ENCODE measurements around the gene PCLO.
A peak's percentile ranks its signal among the peaks of the same experiment; 100 is the strongest.

PCLO gene

DNA sequence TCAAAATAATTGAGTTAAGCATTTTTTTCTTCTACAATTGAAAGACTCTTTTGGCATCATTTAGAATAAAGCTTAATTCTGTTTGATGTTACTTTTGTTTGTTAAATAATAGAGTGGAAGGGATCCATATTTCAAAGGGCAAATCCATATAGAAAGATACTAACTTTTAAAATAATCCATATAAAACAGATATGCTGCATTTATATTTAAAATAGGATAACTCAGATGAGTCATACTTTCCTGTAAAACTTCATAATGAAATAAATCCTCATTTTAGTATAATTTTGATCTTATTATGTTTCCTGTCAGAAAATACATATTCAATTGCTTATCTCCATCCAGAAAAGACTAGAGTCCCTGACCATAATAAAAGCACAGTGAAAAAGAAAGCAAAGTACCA is 323.6 kb downstream of the PCLO start:
- no peak for DNase-seq (ENCODE audit: low read depth)

DNA sequence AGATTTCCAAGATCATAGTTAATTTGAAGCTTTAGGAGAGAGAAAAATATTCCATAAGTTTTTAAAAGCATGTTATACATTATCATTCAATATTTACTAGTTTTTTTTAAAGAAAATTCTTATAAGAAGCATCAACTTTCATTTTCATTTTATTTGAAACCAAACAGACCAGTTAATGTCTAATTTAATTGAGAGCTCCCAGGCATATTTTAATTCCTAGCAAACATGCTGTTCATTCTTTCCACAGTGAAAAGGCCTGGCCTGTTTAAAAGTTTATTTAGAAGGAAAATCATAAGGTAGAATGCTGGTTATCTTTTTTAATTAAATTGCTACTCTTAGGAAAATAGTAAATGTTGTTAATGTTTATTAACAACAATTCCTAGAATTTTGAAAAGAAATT is 324.4 kb downstream of the PCLO start:
- DNase-seq (ENCODE audit: low read depth) = no peak

DNA sequence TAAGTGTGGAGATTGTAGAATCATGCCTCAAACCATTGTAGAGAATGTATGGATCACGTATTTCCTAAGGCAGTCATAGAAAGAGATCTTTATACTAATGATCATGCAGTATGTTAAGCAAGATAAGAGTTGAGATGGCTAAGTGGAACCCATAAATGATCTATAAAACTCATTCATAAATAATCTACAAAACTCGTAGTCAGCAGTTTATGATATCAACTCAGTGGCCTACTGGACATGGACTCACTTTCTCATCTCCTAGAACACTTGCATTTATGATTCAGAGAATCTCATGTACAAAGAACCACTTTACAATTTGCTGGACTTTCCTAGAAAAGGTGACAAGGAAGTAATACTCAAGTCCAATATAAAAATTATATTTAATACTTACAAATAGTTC is 339.6 kb downstream of the PCLO start:
- no peak for DNase-seq (ENCODE audit: low read depth)

DNA sequence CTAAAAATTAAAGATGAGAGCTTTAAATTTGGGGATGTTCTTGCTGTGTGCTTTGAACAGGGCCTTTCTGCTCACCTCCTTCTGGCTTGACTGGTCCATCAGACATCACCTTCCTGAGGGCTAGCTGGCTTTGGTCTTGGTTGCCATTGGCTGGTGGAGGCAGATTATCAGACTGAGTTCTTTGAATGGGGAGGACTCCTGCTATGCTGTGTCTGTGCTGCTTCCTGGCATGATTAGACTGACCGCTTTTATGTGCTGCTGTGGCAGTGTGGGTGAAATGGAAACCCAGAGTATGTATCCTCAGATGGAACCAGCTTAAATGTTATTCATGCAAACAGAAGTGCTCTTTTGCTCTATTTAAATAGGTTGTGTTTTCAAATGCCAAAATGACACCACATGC is 341.6 kb downstream of the PCLO start:
- DNase-seq (ENCODE audit: low read depth) = no peak

DNA sequence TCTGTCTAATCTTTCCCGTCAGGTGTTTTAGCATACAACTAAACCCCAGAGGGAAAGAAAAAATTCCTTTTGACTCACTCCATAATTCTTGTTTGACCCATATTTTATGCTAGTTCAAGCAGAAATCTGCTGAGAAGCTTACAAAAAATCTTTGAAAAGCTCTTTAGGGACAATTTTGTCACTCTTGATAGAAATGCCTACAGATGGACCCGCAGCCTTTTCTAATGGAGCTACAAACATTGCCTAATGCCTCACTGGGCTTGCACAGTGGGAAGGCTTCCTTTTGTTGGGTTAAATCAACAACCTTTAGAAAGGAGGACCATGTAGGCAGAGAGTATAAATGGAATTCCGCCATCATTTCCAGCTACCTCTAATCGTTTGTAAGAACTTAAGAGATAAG is 344.5 kb downstream of the PCLO start:
- DNase-seq (ENCODE audit: low read depth) = no peak

DNA sequence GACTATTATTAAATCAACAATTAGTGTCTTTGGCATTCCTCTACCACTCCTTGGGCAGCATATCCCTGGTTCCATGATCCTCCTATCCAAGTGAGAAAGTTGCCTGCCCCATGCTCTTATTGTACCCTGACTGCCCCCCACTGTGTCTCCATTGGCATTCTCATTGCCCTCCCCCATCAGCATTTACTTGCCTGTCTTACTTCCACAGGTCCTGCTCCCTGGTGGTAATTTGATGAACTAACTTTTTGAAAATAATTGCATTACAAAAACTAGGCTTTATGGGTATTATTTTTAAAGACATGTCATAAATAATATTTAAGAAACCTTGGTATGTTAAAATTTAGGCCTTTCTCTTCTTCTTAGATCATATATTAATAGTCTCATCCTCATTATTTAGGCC is 346.4 kb downstream of the PCLO start:
- DNase-seq (ENCODE audit: low read depth) = no peak

DNA sequence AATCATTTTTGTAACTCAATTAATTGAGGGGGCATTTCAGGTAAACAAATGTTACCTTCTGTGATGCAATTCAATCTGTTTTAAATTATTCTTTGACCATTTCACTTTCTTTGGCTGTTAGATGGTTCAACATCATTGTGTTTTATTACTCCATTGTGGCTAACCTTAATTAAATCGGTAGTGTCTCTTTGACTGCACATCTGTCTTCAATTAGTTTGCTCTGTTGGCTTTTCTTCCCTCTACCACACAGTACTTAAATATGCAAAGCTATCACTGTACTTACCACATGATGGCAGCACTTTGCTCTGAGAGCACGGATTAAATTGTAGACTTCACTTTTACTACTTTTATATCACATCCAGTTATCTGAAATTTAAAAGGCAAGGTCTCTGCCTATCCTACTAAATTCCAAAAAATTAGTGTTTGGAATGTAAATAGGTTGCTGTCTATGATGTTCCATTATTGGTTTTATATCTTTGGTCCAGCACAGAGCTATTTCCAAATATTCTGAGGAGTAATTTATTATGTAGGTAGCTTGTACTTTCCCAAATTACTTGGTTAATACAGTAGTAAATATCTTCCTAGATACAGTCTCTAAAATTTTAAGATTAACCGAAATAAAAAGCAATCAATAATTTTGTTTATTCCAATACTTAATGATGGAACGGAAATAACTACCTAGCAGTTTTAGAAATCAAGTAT is 352.0 kb downstream of the PCLO start:
- DNase-seq (ENCODE audit: low read depth) = peak; percentile 71

DNA sequence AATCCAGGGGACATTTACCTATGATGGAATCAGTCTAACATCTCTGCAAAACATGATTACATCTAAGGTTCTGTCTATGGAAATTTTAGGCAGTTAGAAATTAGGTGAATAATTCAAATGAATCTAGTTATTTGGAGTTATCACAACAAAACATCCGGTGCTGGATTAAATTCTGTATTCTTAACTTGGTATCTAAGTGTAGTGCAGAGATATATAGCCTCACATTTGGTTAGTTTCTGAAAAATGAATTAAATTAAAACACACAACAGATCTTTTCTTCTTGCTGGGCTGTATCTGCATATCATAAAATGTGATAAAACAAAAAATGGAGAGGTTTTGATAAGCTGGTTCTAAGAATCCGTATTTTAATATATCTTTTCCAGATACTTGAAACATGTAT is 354.1 kb downstream of the PCLO start:
- no peak for DNase-seq (ENCODE audit: low read depth)

DNA sequence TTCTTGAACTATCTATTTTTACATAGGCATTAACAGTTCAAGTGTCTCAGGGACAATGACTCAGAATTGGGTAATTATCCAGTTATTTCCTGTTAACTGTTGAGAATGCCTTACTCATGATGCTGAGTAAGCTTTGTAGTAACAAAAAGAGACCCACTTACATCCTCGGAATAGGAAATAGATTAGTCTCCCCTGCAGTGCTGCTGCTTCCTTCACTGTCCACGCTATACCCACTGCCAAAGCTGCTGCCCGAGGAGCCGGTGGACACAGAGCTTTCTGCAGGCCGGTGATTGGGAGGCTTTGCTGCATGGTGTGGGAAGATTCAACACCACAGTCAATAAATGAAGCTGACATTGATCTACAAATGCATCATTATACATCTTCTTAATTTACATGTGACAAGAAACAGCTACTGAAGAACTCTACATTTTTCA is 357.1 kb downstream of the PCLO start:
- DNase-seq (ENCODE audit: low read depth) = peak; percentile 60

DNA sequence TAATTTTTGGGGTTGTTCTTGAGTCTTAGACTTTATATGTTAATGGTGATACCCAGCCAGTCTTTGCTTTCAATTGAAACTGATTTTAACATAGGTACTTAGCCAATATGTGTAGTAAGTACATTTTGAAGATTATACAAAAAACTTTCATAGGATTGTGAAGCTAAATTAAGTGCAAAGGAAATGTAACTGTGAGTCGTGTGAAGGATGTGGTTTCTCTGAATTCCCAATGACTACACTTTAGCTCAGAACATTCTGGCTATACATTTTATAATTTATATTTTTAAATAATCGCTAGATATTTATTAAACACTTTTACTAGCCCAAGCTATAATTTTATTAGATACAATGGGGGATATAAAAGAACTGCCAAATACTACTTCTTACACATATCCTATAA is 359.3 kb downstream of the PCLO start:
- DNase-seq (ENCODE audit: low read depth) = no peak

DNA sequence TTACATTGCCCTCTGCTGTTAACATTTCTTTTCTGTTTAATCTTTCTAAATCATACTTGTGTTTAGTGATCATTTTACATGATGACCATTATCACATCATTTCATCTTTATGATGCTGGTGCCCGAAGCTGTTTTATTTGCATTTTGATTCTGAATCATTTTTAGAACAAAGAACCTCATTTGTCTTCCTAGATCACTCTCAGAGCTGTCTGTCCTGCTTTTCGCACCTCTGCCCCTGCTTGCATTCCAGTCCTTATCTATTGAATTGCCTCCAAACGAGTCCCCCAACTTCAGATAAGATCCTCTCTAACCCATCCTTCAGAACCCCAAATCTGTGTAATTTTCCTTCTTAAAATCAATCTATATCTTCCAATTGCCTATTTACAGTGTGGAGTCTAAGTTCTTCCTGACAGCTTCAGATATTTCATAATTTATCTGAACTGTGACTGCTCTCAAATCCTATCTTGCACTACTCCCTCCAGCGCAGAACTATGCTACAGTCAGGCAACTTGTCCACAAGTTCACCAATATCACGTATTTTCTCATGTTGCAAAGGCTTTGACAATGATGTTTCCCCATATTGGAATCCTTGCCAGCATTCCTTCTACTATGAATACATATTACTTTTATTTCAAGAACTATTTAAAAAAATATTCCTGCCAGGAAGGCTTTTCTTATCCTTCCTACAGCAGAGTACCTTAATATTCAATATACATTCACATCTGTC is 372.6 kb downstream of the PCLO start:
- no peak for DNase-seq (ENCODE audit: low read depth)

DNA sequence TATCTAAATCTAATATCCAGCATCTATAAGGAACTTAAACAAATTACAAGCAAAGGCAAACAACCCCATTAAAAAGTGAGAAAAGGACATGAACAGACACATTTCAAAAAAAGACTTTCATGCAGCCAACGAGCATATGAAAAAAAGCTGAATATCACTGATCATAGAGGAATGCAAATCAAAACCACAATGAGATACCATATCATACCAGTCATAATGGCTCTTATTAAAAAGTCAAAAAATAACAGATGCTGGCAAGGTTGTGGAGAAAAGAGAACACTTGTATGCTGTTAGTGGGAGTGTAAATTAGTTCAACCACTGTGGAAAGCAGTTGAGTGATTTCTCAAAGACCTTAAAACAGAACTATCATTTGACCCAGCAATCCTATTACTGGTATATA is 384.7 kb downstream of the PCLO start:
- no peak for DNase-seq (ENCODE audit: low read depth)

DNA sequence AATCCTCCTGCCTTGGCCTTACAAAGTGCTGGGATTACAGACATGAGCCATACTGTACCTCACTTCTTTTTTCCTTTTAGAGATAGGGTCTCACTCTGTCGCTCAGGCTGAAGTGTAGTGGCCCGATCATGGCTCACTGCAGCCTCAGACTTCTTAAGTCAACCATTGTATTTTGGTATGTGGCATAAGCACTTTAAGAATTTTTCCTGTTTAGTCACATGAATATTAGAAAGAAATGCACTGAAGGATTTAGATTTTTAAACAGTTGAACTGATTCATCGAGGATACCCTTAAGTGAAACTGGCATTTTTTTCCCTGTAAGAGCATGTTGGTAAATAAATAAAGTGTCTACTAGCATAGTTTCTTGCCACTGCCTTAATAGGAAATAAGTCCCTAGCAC is 399.8 kb downstream of the PCLO start:
- no peak for DNase-seq (ENCODE audit: low read depth)

DNA sequence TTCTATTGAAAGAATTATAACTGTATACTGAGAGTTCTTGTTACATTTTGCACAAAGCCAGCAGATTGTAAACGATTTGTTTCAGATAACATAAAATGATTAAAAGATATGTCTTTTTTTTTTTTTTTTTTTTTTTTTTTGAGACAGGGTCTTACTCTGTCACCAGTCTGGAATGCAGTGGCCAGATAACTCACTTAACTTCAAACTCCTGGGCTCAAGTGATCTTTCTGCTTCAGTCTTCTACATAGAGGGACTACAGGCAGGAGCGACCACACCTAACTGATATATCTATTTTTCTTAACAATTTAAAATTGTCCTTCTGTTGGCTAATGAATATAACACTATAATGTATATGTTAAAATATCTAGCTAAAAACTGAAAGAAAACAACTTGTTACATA is 401.9 kb downstream of the PCLO start:
- no peak for DNase-seq (ENCODE audit: low read depth)

DNA sequence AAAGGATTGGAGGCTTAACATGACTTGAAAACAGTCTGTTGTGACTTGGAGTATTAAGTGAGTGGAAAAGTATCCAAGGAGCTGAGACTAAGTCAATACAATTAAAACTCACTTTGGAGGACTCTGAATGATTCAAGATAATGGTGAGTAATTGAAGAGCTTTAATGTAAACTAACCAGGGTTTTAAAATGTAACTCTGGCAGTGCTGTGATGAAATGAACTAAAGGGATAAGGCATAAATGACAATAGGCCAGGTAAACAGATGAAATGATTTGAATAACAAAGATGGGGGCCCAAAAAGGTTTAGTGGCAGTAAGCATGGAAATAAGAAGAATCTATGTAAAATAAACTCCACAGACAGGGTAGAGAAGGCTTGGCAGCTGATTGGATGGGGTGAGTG is 402.6 kb downstream of the PCLO start:
- DNase-seq (ENCODE audit: low read depth) = no peak

DNA sequence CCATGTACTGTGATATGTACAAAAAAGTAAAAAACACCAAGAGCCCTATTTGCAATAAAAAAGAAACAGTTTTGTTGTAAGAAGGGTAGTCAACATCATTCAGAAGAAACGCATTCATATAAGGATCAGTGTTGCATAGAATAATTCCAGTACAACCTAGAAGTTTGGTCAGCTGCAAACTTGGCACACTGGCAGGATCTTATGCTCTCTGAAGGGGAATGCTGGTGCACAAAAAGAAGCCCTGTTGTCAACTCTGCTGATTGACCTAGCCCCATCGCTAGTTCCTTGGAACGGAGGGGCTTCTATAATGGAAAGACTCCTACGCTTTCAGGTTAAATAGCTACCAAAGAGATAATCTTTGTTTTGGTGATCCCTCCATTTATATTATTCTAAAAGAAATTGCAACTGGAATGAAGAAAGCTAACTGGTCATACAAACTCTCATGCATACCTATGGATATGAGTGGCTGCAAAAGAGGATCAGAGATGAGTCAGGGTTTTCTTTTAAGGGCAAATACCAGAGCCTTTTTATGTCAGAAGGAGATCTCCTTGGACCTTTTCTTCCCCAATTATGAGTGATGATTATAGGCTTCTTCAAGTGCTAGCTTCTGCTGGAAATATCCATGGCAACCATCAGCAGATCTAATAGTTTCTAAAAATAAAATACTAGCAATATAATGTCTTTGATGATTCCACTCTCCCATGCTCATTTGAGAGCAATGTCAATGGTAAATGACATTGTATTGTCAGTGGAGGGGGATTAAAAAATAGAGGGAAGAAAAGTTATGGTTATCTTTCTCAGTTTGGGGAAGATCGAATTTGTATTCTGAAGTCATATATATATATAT is 406.8 kb downstream of the PCLO start:
- DNase-seq (ENCODE audit: low read depth) = peak; percentile 29

DNA sequence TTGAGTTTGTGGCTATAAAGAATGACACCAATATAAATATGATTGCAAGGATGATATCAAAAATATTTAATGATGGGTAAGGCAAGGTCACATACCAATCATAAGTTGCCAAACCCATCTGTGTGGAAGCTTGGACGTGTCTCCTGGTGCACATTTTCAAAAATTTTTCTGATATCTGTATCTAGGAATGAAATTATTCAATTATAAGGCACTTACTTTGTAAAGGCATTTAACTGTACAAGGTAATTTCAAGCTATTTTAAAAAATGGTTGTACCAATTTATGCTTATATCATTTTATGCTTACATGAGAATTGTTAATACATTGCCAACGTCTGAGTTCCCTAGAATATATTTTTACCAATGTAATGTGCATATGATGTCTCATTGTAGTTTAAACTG is 412.7 kb downstream of the PCLO start:
- DNase-seq (ENCODE audit: low read depth) = no peak

DNA sequence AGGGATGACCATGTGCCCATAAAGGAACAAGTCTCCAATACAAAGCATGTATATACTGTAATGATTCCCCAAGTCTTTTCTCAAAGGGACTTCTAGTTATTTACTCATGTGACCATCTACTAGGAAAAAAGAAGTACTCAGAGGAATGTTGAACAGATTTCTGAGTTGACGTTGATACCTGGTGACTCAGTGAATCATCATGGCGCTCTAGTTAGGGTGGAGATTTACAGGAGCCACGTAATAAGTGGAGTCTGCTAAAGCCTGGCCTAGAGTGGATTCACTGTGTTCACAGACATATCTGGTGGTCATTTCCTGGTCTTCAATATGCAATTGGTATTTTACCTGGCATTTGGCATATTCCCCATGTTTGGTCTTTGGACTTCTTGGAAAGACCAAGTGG is 416.9 kb downstream of the PCLO start:
- DNase-seq (ENCODE audit: low read depth) = no peak

DNA sequence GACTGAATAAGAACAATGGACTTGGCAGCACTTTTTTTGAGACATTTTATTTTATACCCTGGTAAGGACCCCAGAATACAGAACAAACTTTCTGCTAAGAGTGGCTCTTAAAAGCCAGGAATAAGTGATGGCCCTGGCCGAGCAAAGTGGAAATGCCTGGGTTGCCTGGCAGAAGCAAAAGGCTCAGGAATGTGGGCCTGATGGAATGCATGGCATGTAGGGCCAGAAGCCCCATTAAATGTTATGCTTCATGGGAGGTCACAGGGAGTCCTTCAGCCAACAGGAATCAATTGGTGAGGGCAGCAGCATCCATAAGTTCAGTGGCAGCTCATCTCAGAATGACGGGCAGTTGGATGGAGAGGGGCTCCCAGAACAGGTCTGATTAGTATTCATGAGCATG is 417.6 kb downstream of the PCLO start:
- DNase-seq (ENCODE audit: low read depth) = no peak

DNA sequence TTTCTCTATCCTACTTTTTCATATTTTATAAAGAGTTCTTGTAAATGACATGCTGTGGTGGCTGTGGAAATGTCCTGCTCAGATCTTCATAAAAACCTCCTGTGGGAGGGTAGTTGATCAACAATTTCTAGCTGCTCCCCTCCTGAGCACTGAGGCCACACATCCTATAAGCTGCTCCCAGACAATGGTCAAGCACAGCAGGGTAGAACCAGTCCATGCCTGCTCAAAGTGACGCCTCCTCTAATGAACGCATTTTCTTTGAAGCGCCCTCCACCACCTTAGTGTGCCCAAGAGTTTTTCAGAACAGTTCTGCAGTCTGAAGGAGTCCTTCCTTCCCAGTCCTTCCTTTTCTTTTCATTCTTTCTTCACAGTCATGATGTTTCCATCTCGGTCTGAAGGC is 420.5 kb downstream of the PCLO start:
- no peak for DNase-seq (ENCODE audit: low read depth)

DNA sequence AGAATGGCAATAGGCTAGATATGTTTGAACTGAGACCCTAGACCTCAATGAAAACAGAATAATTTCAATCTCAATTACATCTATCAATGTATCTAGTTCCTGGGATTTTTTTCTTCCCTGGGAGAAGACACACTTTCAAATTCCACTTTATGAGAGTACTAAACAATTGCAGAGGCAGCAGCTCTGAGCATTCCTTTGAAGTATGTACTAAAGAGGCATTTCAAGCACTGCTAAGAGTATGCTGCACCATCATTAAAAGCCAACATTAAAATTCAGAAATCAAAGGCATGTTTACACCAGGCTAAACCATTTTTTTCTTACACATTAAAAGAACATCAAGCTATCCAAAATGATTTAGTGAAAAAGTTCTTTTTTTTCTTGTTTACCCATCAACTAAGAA is 421.2 kb downstream of the PCLO start:
- no peak for DNase-seq (ENCODE audit: low read depth)

DNA sequence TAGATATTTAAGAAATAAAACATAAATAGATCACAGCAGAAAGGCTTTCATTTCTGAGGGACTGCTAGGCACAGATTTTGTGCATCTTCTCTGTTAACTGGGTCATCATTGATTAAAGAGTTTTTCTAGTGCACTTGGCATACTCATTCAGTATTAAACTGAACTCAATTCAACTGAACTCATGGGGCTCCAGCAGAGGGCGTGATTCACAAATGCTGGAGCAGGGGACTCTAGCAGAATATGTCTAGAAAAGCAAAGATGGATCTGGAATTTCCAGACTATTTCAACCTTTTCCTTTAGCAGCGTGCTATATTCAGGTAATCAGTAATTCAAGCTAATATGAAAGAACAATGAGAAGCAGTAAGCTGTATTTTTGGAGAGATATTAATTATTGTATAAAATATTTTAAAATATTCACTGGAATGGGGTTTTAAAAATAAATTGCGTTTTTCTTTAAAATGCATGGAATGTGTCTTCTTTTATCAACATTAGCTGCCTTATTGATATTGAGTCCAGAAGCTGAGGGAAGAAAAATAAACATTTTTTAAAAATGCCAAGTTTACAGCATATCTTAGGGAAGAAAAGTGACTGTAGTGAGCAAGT is 422.3 kb downstream of the PCLO start:
- no peak for DNase-seq (ENCODE audit: low read depth)

DNA sequence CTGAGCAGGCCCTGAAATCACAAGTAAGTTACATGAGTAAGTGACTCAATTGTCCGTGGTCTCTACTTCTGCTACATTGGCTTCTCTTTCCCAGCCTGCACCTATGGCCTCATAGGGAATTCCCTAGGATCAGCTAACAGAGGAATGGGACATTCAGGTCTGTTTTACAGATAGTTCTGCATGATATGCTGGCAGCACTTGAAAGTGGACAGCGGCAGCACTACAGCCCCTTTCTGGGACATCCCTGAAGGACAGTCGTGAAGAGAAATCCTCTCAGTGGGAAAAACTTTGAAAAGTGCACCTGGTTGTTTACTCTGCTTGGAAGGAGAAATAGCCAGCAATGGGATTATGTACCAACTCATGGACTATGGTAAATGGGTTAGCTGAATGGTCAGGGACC is 426.1 kb downstream of the PCLO start:
- no peak for DNase-seq (ENCODE audit: low read depth)

Data from GM04504 (cell line).